HG03460 (cell line): Measurements from ENCODE around the gene CHAC1.
"Not testable (repeated sequence)": the region's sequence is repeated elsewhere in the genome, so short reads cannot be mapped to it uniquely, and the experiment has no call there.

ENCODE experiments used
- ATAC-seq: cut with Tn5 transposase; IDR thresholded peaks from one replicate; pipeline ENCODE4 v1.9.1; 2021; ENCODE audit not compliant: unreplicated experiment

CHAC1 gene

DNA sequence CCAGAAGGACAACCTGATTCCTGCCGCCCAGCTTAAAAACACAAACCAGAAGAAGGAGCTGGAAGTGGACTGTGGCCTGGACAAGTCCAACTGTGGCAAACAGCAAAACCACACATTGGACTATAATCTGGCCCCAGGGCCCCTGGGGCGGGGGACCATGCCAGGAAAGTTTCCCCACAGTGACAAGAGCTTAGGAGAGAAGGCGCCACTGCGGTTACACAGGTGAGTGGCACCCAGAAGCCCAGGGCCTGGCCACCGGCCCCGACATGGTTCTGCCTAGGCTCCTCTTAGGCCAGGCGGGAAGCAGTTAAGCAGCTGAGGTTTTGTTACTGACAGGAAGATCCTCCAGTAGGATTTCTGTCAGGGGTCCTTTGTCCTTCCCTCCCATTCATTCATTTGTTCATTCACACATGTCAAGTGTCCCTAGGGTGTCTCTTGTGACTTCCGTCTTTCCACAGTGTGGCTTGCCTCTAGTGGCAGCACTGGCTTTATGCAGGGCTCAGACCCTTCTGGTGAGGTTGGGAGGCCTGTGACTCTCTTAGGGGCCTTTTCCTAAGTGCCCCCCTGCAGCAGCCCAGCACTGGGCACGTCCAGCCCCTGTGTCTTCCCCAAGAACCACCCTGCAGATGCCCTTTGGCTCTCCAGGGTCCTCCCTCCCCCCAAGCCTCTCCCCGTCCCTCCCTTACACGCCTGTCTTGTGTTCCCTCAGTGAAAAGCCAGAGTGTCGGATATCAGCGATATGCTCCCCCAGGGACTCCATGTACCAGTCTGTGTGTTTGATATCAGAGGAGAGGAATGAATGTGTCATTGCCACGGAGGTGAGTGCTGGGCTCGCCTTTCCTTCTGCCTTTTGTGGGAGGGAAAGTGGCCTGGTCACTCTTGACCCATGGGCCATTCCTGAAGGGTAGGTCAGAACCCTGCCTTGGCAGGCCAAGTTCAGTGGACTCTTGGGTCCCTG lies 16.3 kb upstream of the CHAC1 start:
- ATAC-seq = no peak

DNA sequence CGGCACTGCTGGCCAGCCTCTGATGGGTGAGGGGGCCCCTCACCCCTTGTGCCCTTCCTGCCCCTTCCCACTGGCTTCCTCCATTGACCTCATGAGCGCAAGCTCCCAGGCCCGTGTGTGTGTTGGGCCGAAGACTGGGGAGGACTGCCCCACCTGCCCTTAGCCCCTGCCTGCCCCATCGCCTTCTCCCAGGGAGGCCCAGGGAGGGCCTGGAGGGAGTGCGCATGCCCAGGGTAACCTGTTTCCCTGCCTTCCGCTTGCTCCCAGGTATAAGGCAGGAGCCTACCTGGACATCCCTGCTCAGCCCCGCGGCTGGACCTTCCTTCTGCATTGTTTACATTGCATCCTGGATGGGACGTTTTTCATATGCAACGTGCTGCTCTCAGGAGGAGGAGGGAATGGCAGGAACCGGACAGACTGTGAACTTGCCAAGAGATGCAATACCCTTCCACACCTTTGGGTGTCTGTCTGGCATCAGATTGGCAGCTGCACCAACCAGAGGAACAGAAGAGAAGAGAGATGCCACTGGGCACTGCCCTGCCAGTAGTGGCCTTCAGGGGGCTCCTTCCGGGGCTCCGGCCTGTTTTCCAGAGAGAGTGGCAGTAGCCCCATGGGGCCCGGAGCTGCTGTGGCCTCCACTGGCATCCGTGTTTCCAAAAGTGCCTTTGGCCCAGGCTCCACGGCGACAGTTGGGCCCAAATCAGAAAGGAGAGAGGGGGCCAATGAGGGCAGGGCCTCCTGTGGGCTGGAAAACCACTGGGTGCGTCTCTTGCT lies 15.3 kb upstream of the CHAC1 start:
- ATAC-seq = no peak

- ATAC-seq = no peak
Observed at GRCh38 chr15:40938536-40938870, 14.8 kb upstream of the CHAC1 start.

- no peak for ATAC-seq
Observed at GRCh38 chr15:40940296-40940801, 12.9 kb upstream of the CHAC1 start.

- no peak for ATAC-seq
Observed at GRCh38 chr15:40941068-40941527, 12.2 kb upstream of the CHAC1 start.

DNA sequence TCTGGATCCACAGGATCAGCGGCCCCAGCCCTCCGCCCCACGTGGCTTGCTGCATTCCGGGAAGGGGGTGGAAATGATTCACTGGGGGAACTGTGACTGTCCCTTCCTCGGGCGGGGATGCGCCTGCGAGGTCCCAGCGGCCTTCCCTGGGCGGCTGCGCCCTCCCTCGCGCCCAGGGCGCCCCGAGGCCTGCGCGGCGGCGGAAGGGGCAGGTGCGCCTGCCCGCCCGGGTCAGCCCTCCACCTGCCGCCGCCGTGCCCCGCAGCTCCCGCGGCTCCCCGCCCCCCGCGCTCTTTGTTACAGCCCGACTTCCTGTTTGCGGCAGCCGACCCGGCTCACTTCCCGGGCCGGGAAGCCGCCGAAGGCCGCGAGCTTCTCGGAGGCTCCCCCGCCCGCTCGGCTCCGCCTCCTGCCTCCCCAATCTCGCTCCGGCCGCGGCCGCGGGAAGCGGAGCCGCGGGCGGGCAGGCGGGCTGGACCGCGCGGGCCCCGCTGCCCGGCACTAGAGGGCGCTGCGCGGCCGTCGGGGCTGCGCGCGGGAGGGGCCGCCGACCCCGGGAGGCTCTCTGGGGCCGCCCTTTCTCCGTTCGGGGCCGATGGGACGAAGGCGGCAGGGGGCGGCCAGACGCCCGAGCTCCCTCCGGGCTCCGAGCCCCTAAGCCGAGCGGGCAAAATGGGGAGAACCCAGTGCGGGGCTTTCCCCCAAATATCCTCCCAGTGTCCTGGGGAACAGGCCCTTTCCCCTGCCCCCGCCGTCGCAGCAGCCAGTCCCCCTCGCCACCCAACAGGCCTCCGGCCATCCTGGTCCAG lies 11.5 kb upstream of the CHAC1 start:
- peak; percentile 59 for ATAC-seq

DNA sequence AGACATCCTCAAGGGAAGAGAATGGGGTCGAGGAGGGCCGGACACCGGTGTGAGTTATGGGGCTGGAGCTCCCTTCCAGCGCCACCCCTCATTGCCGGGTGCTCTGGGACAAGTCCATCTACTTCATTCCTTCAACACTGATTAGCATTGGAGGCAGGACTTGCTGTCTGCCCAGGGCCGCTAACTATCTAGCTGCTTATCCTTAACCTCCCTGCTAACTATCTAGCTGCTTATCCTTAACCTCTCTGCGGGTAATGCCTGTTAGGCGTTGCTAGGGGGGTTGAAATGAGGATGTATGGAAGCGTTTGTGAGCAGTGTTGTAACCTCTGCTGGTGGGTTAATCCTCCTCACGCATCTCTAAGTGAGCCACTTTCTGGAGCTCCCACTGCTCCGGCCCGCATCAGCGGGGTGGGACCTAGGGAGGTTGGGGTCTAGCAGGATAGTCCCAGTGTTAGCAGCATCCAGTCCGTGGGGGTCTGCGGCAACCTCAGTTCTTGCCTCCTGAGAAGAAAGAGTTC lies 10.9 kb upstream of the CHAC1 start:
- ATAC-seq = no peak

- no peak for ATAC-seq
Observed at GRCh38 chr15:40942878-40943277, 10.4 kb upstream of the CHAC1 start.

DNA sequence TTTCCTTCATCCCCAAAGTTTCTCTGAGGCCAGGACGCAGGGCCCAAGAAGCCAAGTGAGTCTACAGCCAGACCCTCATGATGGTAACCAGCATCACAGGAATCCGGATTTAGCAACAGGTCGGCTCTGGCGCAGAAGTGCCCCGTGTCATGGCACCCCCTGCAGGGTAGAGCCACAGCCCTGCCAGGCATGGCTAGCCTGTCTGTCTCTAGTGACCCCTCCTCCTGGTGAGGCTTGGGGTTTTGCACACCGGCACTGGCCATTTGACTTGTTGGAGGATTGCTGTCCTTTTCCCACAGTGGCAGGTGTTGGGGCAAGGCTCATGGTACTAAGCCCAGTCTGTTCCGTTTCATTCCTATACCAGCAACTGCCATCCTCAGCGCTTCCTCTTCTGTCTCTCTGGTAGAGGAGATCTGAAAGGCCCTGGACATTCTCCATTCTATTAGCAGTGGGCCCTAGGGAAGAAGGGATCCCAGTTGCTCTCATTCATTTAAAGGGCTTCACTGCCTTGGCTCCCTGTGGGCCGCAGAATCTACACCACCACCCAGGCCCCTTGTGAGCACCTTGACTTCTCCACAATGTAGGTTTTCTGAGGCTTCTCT lies 9.4 kb upstream of the CHAC1 start:
- ATAC-seq = no peak

DNA sequence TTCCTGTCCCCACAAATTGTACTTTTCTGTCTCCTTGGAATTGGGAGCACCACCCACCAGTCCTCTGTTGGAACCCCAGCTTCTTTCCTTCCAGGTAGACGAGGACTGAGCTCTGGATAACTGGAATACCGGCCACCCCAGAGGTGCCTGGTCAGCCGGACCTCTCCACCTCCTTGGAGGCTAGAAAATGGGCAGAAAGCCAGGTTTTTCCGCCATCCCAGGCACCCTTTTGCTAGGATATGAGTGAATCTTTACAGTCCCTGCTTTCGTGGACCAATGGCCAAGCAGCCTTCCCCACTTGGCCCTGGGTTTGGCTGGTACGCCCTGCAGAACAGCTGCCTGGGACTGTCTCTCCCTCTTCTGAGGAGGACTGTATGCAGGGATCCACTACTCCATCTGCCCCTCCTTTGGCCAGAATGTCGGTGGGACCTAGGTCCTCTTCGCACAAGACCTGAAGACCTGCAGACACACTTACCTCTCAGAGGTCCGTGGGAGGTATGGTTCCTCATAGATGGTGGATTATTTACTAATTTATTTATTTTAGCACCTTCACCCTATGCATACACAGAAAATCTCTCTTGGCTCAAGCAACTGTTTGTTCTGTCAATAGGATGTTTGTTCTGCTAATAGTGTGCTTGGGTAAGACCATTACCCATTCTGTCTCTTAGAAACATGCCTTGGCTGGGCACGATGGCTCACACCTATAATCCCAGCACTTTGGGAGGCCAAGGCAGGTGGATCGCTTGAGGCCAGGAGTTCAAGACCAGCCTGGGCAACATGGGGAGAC lies 8.6 kb upstream of the CHAC1 start:
- ATAC-seq = no peak

DNA sequence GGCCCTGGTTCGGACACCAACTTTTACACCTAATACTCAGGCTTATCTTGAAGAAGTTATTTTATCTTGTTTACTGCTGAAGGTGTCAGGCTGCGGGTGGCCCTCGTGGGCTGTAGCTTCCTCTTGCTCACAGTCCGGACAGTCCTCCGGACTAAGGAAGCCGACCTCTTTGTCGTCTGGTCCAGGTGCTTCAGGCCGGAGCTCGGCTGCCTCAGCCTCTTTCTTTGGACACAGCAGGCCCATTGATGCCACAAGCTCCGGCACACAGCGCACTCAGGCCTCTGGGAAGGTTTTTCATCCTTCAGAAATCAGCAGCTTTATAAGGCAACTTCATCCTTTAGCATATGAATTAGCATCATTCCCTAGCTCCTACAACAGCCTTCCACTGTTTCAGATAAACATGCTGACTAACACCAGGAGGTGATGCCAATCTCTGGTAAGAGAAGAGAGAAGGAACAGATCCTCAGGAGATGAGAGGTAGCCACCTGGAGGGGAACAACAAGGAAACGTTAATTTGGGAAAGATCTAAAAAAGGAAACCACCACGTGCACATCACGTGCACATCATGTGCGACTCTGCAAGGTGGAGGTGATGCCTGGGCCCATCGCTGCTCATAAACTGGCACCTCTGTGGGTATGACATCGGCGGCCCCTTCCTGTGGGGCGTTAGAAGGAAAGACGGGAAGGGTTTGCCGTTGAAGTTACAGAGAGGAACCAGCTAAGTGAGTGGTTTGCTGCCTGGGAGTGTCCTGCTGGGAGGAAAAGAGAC lies 4.4 kb upstream of the CHAC1 start:
- ATAC-seq = no peak

DNA sequence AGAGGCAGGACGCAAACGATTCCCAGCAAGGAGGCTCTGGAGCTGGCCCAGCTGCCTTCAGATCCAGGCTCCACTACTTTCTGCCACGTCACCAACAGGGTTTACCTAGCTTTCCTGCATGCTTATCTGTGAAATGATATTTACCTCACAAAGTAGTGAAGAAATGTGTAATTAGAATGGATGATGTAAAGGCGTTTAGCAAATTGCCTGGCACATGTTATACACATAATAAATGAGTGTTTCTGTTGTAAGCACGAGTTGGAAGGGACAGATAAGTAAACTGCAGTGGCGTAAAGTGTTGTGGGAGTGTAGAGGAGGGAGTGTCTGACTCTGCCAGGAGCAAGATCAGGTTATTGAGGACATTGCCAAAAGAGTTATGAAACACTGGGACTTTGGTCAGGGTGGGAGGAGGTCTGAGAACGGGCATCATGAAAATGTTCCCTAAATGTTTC lies 3.5 kb upstream of the CHAC1 start:
- ATAC-seq = no peak

- no peak for ATAC-seq
Observed at GRCh38 chr15:40951764-40952163, 1.5 kb upstream of the CHAC1 start.

DNA sequence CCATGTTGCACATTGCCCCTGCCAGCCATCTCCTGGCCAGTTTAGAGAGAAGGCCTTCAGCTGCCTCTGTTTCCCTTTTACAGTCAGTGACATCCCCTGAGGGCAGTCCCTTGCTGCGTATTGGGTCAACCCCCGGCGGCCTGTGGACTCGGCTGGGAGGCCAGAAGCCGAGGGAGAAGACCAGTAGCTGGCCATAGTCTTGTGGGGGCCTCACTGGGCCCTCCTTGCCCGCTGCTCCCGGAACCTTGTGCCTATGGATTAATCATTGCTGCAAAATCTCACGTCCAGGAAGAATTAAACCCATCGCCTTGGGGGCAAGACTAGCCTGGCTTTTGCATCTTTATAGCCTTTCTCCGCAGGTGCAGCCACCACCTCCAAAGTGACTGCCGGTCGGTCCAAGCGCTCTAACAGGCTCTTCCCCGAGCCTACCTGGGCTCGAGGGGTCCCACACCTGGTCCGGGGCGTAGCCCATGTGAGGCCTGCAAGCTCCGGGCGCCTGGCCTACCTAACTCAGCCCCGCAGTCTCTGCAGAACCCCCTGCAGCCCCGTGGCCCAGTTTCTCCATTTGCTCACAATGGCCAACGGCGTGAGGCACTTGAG lies 870 bp upstream of the CHAC1 start:
- ATAC-seq = no peak

- peak; percentile 4 for ATAC-seq
Observed at GRCh38 chr15:40953713-40954074, 423 bp downstream of the CHAC1 start.

- ATAC-seq = not testable (repeated sequence)
Observed at GRCh38 chr15:40954158-40954848, 1.0 kb downstream of the CHAC1 start.

DNA sequence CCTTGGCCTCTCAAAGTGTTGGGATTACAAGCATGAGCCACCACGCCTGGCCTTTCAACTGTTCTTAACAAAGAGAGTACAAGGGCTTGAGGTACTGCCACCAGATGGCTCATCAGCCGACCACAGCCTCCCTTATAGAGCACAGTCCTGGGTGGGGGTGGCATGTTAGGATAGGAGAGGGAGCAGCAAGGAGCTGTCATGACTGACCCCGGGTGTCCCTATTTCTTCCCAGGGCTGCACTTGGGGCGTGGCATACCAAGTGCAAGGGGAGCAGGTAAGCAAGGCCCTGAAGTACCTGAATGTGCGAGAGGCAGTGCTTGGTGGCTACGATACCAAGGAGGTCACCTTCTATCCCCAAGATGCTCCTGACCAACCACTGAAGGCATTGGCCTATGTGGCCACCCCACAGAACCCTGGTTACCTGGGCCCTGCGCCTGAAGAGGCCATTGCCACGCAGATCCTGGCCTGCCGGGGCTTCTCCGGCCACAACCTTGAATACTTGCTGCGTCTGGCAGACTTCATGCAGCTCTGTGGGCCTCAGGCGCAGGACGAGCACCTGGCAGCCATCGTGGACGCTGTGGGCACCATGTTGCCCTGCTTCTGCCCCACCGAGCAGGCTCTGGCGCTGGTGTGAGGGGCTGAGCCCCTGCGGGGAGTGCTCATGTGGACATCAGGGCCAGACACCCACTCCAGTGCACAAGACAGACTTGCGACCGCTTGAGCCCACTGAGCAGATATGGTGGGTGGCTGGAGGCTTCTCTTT lies 2.1 kb downstream of the CHAC1 start:
- ATAC-seq = no peak
